HG03097 (cell line): ENCODE measurements around the gene FAF1.

ENCODE experiments used
- ATAC-seq: cut with Tn5 transposase; IDR thresholded peaks from one replicate; pipeline ENCODE4 v1.9.1; 2021; ENCODE audit not compliant: unreplicated experiment, low FRiP score

The FAF1 gene

GRCh38 chr1:50393522-50394120 is 566.4 kb downstream of the FAF1 start:
- ATAC-seq, result no peak
